ENCODE measurements around the gene PODN.

The PODN gene

DNA sequence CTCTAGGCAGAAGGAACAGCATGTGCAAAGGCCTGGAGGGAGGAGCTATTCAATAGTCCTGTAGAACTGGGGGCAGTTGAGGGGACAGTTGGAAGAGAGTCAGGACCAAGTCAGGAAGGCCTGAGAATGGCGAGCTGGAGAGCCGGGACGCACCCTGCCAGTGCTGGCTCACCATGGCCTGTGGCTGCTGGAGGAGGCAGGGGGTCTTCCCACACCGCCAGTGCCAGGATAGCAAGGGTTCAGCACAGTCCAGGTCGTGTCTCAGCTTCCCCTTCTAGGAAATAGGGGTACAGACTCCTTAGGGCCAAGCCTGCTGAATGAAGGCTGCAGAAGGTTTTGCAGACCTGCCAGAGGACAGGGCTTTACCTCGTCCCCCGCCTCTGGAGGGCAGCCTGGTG, 7.3 kb downstream of the PODN start:
- FAIRE-seq (no peak), DNase-seq (ENCODE audit: insufficient read length, low spot score) (no peak)
- TF ChIP-seq, protein P1, sequence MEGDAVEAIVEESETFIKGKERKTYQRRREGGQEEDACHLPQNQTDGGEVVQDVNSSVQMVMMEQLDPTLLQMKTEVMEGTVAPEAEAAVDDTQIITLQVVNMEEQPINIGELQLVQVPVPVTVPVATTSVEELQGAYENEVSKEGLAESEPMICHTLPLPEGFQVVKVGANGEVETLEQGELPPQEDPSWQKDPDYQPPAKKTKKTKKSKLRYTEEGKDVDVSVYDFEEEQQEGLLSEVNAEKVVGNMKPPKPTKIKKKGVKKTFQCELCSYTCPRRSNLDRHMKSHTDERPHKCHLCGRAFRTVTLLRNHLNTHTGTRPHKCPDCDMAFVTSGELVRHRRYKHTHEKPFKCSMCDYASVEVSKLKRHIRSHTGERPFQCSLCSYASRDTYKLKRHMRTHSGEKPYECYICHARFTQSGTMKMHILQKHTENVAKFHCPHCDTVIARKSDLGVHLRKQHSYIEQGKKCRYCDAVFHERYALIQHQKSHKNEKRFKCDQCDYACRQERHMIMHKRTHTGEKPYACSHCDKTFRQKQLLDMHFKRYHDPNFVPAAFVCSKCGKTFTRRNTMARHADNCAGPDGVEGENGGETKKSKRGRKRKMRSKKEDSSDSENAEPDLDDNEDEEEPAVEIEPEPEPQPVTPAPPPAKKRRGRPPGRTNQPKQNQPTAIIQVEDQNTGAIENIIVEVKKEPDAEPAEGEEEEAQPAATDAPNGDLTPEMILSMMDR (IDR thresholded peaks at IDR 0.05; ENCODE audit: insufficient read depth, missing control alignments): no peak

DNA sequence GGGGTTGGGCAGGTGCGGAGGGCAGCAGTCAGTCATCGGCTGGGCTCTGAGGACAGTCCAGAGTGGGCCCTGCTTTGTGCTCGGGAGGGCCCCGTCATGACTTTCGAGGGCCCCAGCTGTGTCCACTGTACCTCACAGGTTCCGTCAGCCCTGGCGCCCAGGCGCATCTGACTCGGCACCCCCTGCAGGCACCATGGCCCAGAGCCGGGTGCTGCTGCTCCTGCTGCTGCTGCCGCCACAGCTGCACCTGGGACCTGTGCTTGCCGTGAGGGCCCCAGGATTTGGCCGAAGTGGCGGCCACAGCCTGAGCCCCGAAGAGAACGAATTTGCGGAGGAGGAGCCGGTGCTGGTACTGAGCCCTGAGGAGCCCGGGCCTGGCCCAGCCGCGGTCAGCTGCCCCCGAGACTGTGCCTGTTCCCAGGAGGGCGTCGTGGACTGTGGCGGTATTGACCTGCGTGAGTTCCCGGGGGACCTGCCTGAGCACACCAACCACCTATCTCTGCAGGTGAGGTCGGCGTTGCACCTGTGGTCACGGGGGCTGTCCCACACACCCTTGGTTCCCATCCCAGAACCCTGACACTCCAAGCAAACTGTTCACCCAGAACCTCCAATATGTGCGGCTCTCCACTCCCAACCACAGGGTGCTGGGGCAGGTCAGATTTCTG, 7.8 kb downstream of the PODN start:
- TF ChIP-seq, protein P1 (IDR thresholded peaks at IDR 0.05; ENCODE audit: insufficient read depth, missing control alignments): no peak
- no peak for FAIRE-seq
- peak; percentile 8 for DNase-seq (ENCODE audit: insufficient read length, low spot score)

- DNase-seq (ENCODE audit: insufficient read length, low spot score): peak; percentile 13
- no peak for FAIRE-seq
- TF ChIP-seq, protein P1 (IDR thresholded peaks at IDR 0.05; ENCODE audit: insufficient read depth, missing control alignments): no peak
These were observed 8.6 kb downstream of the PODN start for GRCh38 chr1:53070621-53071020.

DNA sequence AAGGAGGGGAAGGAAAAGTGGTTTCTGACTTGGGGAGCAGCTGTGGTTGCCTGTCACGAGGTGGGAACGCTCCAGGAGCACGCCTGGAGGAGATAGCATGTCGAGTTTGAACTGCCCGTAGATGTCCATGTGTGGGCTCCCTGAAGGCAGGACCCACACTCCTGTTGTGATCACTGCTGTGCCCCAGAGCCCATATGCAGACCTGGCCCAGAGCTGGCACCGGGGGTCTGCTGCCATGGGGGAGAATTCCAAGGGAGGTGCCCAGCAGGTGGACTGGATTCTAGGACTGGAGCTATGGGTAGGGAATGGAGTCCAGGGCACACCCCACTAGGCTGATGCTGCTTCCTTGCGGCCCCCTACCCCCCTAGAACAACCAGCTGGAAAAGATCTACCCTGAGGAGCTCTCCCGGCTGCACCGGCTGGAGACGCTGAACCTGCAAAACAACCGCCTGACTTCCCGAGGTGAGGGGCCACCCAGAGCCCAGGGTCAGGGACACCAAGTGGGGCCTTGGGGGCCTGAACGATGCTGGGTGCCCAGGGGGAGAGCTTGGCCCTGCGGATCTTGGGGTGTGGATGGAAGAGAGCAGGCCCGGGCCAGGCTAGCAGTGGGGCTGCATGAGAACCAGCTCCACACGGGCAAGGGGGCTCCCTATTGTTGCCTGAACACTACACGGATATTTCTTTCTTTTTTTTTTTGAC, 9.3 kb downstream of the PODN start:
- TF ChIP-seq, protein P1 (IDR thresholded peaks at IDR 0.05; ENCODE audit: insufficient read depth, missing control alignments): no peak
- no peak for FAIRE-seq
- peak; percentile 5 for DNase-seq (ENCODE audit: insufficient read length, low spot score)

GRCh38 chr1:53071915-53072314, 9.9 kb downstream of the PODN start:
- FAIRE-seq (no peak), DNase-seq (ENCODE audit: insufficient read length, low spot score) (no peak)
- TF ChIP-seq, protein P1 (IDR thresholded peaks at IDR 0.05; ENCODE audit: insufficient read depth, missing control alignments): no peak

GRCh38 chr1:53073287-53073686, 11.3 kb downstream of the PODN start:
- TF ChIP-seq, protein P1 (IDR thresholded peaks at IDR 0.05; ENCODE audit: insufficient read depth, missing control alignments): no peak
- FAIRE-seq: no peak
- DNase-seq (ENCODE audit: insufficient read length, low spot score): no peak

- no peak for FAIRE-seq
- TF ChIP-seq, protein P1 (IDR thresholded peaks at IDR 0.05; ENCODE audit: insufficient read depth, missing control alignments): no peak
- DNase-seq (ENCODE audit: insufficient read length, low spot score): no peak
These were observed 11.9 kb downstream of the PODN start for GRCh38 chr1:53073868-53074311.
